K562 (cell line): ENCODE data around the gene ARG1. TPM values are rescaled to one million over a fixed set of nuclear protein-coding genes. Genes with fewer than 3 reads are reported as not detected.

ENCODE experiments used
- CBFA2T2 ChIP-seq: fragments of 450-650 bp; conservative IDR thresholded peaks from 2 replicates; pipeline ENCODE4 v1.6.1; 2017; ENCODE audit warnings: mild to moderate bottlenecking
- CHCHD3 ChIP-seq: fragments of 250-450 bp; sonication (Bioruptor Pico); IDR thresholded peaks from 2 replicates; pipeline ENCODE4 v2.1.2; 2022; ENCODE audit warnings: mild to moderate bottlenecking
- DIDO1 ChIP-seq: fragments of 450-650 bp; IDR thresholded peaks from 2 replicates; pipeline ENCODE4 v1.6.1; 2016; ENCODE audit warnings: low read depth, missing biosample characterization, missing genetic modification characterization
- DLX4 ChIP-seq: fragments of 250-450 bp; sonication (Bioruptor Pico); IDR thresholded peaks from 2 replicates; pipeline ENCODE4 v1.6.1; 2021; ENCODE audit warnings: mild to moderate bottlenecking
- DMBX1 ChIP-seq: fragments of 250-450 bp; sonication (Bioruptor Pico); IDR thresholded peaks from 2 replicates; pipeline ENCODE4 v1.8.0; 2022; ENCODE audit warnings: inconsistent platforms, mild to moderate bottlenecking, moderate library complexity, borderline replicate concordance
- ETV5 ChIP-seq: sonication (generic); formaldehyde crosslinking; IDR thresholded peaks from 2 replicates; pipeline ENCODE4 v1.4.0; 2020; ENCODE audit warnings: low read depth, mild to moderate bottlenecking, missing genetic modification reagents
- HNRNPH1 ChIP-seq: fragments of 200-400 bp; formaldehyde crosslinking; optimal IDR thresholded peaks from 2 replicates; pipeline ENCODE3; 2017; ENCODE audit warnings: low read depth, mild to moderate bottlenecking, low read length, moderate library complexity
- HNRNPK ChIP-seq: fragments of 200-400 bp; formaldehyde crosslinking; IDR thresholded peaks from one replicate; pipeline ENCODE4 v1.6.1; 2018; ENCODE audit warnings: mild to moderate bottlenecking, low read depth, low read length; ENCODE audit not compliant: poor library complexity, severe bottlenecking
- ILF3 ChIP-seq: fragments of 450-650 bp; IDR thresholded peaks from 2 replicates; pipeline ENCODE4 v1.6.1; 2018; ENCODE audit warnings: antibody characterized with exemption, mild to moderate bottlenecking, moderate library complexity, borderline replicate concordance
- IRF2 ChIP-seq: sonication (generic); formaldehyde crosslinking; IDR thresholded peaks from 2 replicates; pipeline ENCODE4 v1.8.1; 2022; ENCODE audit warnings: mild to moderate bottlenecking, missing genetic modification reagents
- PBX2 ChIP-seq, 2 experiments: IDR thresholded peaks in 1 of 2; conservative IDR thresholded peaks in 1 of 2; 2 replicates each; pipeline ENCODE4 v1.6.1; 2016; ENCODE audit warnings: low read depth in 2 of 2, mild to moderate bottlenecking in 1 of 2, missing compliant biosample characterization in 1 of 2, missing genetic modification characterization in 1 of 2, moderate library complexity in 1 of 2
- RBM15 ChIP-seq: fragments of 200-400 bp; formaldehyde crosslinking; IDR thresholded peaks from 2 replicates; pipeline ENCODE4 v1.6.1; 2018; ENCODE audit warnings: mild to moderate bottlenecking, low read length, moderate library complexity; ENCODE audit not compliant: insufficient read depth
- RBM34 ChIP-seq: fragments of 200-400 bp; formaldehyde crosslinking; IDR thresholded peaks from 2 replicates; pipeline ENCODE4 v1.6.1; 2018; ENCODE audit warnings: low read length, borderline replicate concordance; ENCODE audit not compliant: insufficient read depth
- RCOR1 ChIP-seq, 2 experiments: IDR thresholded peaks; 2 replicates each; pipeline ENCODE4 v1.6.1; 2012; ENCODE audit warnings: low read depth in 2 of 2, low read length in 2 of 2, borderline replicate concordance in 1 of 2, improper control_type of control experiment in 1 of 2
- SMAD1 ChIP-seq: fragments of 150-350 bp; IDR thresholded peaks from 2 replicates; pipeline ENCODE4 v1.6.1; 2014; ENCODE audit warnings: low read length, low read depth; ENCODE audit not compliant: partially characterized antibody
- SREBF1 ChIP-seq: fragments of 150-350 bp; IDR thresholded peaks from 2 replicates; pipeline ENCODE4 v1.6.1; 2014; ENCODE audit warnings: antibody characterized with exemption, low read depth, low read length, borderline replicate concordance
- STAG1 ChIP-seq: sonication (generic); formaldehyde crosslinking; IDR thresholded peaks from 2 replicates; pipeline ENCODE4 v1.5.0; 2020; ENCODE audit warnings: missing genetic modification reagents, borderline replicate concordance
- TAF15 ChIP-seq: fragments of 200-400 bp; formaldehyde crosslinking; IDR thresholded peaks from 2 replicates; pipeline ENCODE4 v1.6.1; 2017; ENCODE audit warnings: mild to moderate bottlenecking, low read depth, low read length, moderate library complexity
- TAF7 ChIP-seq: fragments of 450-650 bp; IDR thresholded peaks from 2 replicates; pipeline ENCODE4 v1.6.1; 2016; ENCODE audit warnings: missing genetic modification characterization, missing compliant biosample characterization
- TGIF2 ChIP-seq: sonication (generic); formaldehyde crosslinking; IDR thresholded peaks from 2 replicates; pipeline ENCODE4 v1.8.1; 2022; ENCODE audit warnings: mild to moderate bottlenecking, missing genetic modification reagents, moderate library complexity
- TRIM24 ChIP-seq, 2 experiments: fragments of 450-650 bp; IDR thresholded peaks; 2 replicates each; pipeline ENCODE4 v1.6.1; 2016
- U2AF1 ChIP-seq: fragments of 200-400 bp; formaldehyde crosslinking; optimal IDR thresholded peaks from 2 replicates; pipeline ENCODE3; 2017; ENCODE audit warnings: mild to moderate bottlenecking, low read depth, low read length, moderate library complexity
- ZBTB26 ChIP-seq: fragments of 450-650 bp; formaldehyde crosslinking; IDR thresholded peaks from 2 replicates; pipeline ENCODE4 v1.4.0; 2022; ENCODE audit warnings: missing genetic modification characterization
- polyA plus RNA-seq, 8 experiments: library from polyadenylated mRNA; depleted of rRNA in 4 of 8; stranded (reverse) in 5 of 8; unstranded in 3 of 8; fragments of >200 nt; fragmentation: Nextera tagmentation in 2 of 8; fragmentation: Illumina TruSeq in 1 of 8; extraction: Ambion mirVana in 2 of 8; extraction: Trizol in 1 of 8; gene quantifications; 2 replicates each; pipeline versions ENCODE4 v1.2.1 to v1.2.3, GENCODE V29; 2011 to 2014; ENCODE audit warnings: inconsistent platforms in 1 of 8, missing spikeins in 1 of 8
- total RNA-seq, 7 experiments: library from RNA; depleted of rRNA in 6 of 7; stranded (reverse); fragments of >200 nt in 6 of 7; fragmentation: Illumina TruSeq in 2 of 7; extraction: Trizol in 2 of 7; gene quantifications; 2 replicates each; pipeline versions ENCODE4 v1.2.1 to v1.2.3, GENCODE V29; 2011 to 2021; ENCODE audit warnings: low replicate concordance in 1 of 7

Gene ARG1
- total and polyA plus RNA-seq, 9 of the 15 experiments (the other 6 are each of a cell fraction or from before 2014, with no cell fraction given): 0.03 to 0.20 (median 0.08) TPM; not detected in 3

- no peak for TF ChIP-seq RBM15
- TF ChIP-seq DIDO1 (tag): peak; percentile 97
- TF ChIP-seq DLX4 (CRISPR knock-in tag): no peak
- peak in 1 of 2 experiments; percentile 100; a peak in 2 of 4 replicates for TF ChIP-seq TRIM24 (IDR thresholded peaks at IDR 0.05)
- TF ChIP-seq HNRNPK: no peak
- TF ChIP-seq STAG1 (CRISPR knock-in tag): no peak
- TF ChIP-seq ETV5 (CRISPR knock-in tag): peak; percentile 93
- no peak for TF ChIP-seq CHCHD3 (CRISPR knock-in tag)
- no peak for TF ChIP-seq IRF2
- no peak; the same call in 1 of the 2 replicates for TF ChIP-seq ILF3
- peak; percentile 63 for TF ChIP-seq SMAD1
- no peak for TF ChIP-seq PBX2 (CRISPR knock-in tag; IDR thresholded peaks at IDR 0.05; ENCODE audit: low read depth)
- no peak for TF ChIP-seq PBX2 (tag; conservative IDR thresholded peaks at IDR 0.05; ENCODE audit: low read depth)
- TF ChIP-seq SREBF1: peak; percentile 24; the same call in 1 of the 2 replicates
- no peak for TF ChIP-seq U2AF1
- no peak for TF ChIP-seq HNRNPH1
- peak; percentile 72; the same call in 1 of the 2 replicates for TF ChIP-seq TGIF2 (CRISPR knock-in tag)
- TF ChIP-seq ZBTB26: no peak
- 0 out of 2 replicates have a peak, but pooled peaks have one; percentile 6 for TF ChIP-seq CBFA2T2
- TF ChIP-seq RBM34: no peak
- peak; percentile 76; the same call in 1 of the 2 replicates for TF ChIP-seq DMBX1
- TF ChIP-seq RCOR1 (IDR thresholded peaks at IDR 0.05; ENCODE audit: borderline replicate concordance in 1 of 2, low read depth in 2 of 2, low read length in 2 of 2): peak; percentile 39 to 81; a peak in 3 of 4 replicates
- no peak for TF ChIP-seq TAF15
- TF ChIP-seq TAF7 (tag): peak; percentile 79
These were observed 55.0 kb downstream of the ARG1 start, which contains the start of gene MED23 (continued) for GRCh38 chr6:131627724-131628682.
